SU-DHL-6 (cell line): ENCODE data around the gene MOGAT3.

Source experiments
- EZH2phosphoT487 ChIP-seq: fragments of 200-600 bp; sonication (generic), shearing (Covaris generic); conservative IDR thresholded peaks from 2 replicates; pipeline ENCODE4 v1.6.1; 2018; ENCODE audit warnings: mild to moderate bottlenecking, antibody characterized with exemption, low read length, moderate library complexity, mixed read lengths
- TF ChIP-seq, protein P1 (sequence below): fragments of 200-600 bp; sonication (generic); IDR thresholded peaks from one replicate; pipeline ENCODE4 v1.5.1; 2017; ENCODE audit warnings: antibody characterized with exemption, mild to moderate bottlenecking, low read length, moderate library complexity; ENCODE audit not compliant: insufficient read depth, poor library complexity, severe bottlenecking

DNA sequence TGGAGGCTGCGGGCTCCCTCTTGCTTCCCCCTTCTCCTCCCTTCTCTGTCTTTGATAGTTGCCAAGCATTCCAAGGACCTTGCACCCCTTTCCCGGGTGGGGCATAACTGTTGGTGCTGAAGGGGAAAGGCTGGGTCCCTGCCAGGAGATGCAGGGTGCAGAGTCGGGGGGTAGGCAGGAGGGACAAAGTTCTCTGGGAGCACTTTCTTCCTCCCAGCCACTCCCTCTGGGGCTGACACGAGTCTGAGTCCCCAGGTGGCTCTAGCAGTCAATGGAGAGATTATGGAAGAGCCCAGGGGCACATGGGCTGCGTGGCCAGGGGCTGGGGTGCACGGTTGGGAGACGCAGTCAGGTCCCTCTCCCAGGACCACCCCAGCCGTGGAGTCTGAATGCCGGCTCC, 34.7 kb upstream of the MOGAT3 start:
- TF ChIP-seq, protein P1, sequence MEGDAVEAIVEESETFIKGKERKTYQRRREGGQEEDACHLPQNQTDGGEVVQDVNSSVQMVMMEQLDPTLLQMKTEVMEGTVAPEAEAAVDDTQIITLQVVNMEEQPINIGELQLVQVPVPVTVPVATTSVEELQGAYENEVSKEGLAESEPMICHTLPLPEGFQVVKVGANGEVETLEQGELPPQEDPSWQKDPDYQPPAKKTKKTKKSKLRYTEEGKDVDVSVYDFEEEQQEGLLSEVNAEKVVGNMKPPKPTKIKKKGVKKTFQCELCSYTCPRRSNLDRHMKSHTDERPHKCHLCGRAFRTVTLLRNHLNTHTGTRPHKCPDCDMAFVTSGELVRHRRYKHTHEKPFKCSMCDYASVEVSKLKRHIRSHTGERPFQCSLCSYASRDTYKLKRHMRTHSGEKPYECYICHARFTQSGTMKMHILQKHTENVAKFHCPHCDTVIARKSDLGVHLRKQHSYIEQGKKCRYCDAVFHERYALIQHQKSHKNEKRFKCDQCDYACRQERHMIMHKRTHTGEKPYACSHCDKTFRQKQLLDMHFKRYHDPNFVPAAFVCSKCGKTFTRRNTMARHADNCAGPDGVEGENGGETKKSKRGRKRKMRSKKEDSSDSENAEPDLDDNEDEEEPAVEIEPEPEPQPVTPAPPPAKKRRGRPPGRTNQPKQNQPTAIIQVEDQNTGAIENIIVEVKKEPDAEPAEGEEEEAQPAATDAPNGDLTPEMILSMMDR: no peak
- TF ChIP-seq EZH2phosphoT487: no peak
